Fibroblast of lung (primary cell): ENCODE measurements around the gene EZR.

Source experiments
- EZH2 ChIP-seq: IDR thresholded peaks from 2 replicates; pipeline ENCODE4 v1.5.1; 2012; ENCODE audit warnings: low read length, control low read depth, mild to moderate bottlenecking; ENCODE audit errors: missing control alignments
- TF ChIP-seq, protein P1 (sequence below), 2 donors: IDR thresholded peaks in 1 of 2; conservative IDR thresholded peaks in 1 of 2; 1 replicate in 1 of 2; 2 replicates in 1 of 2; pipeline ENCODE4 v1.5.1; 2011 to 2012; ENCODE audit warnings: low read length in 2 of 2, control low read depth in 1 of 2, inconsistent platforms in 1 of 2, low read depth in 1 of 2, mild to moderate bottlenecking in 1 of 2

DNA sequence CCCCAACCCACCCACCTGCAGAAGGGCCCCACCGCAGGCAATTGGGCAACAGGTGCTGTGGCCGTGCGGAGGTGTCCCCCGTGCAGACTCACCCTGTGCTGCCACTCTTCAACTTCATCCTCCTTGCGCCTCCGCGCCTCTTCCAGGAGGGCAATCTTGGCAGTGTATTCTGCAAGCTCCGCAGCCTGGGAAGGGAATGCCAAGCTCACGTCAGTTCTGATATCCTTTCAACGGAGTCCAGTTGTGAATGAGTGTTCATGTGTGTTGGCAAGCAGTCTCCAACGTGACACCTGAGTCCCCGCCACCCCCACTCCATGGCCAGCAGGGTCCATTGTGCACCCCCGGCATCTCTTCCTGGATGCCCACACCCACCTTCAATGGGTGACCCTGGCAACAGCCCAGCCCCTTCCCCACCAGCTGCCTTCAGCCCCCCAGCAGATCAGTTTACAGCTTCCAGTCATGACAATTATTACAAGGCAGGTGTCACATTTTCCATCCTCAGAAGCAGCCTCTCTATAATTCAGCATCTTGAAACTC, 49.9 kb downstream of the EZR start:
- TF ChIP-seq, protein P1, sequence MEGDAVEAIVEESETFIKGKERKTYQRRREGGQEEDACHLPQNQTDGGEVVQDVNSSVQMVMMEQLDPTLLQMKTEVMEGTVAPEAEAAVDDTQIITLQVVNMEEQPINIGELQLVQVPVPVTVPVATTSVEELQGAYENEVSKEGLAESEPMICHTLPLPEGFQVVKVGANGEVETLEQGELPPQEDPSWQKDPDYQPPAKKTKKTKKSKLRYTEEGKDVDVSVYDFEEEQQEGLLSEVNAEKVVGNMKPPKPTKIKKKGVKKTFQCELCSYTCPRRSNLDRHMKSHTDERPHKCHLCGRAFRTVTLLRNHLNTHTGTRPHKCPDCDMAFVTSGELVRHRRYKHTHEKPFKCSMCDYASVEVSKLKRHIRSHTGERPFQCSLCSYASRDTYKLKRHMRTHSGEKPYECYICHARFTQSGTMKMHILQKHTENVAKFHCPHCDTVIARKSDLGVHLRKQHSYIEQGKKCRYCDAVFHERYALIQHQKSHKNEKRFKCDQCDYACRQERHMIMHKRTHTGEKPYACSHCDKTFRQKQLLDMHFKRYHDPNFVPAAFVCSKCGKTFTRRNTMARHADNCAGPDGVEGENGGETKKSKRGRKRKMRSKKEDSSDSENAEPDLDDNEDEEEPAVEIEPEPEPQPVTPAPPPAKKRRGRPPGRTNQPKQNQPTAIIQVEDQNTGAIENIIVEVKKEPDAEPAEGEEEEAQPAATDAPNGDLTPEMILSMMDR (conservative IDR thresholded peaks at IDR 0.05 in 1 of 2, IDR thresholded peaks at IDR 0.05 in 1 of 2; ENCODE audit: low read depth in 1 of 2, low read length in 2 of 2) = no peak
- no peak for TF ChIP-seq EZH2
